PC-3 (cell line): Measurements from ENCODE around the gene UTS2R. TPM values are rescaled to one million over a fixed set of nuclear protein-coding genes. Genes with fewer than 3 reads are reported as not detected.

Source experiments
- ATAC-seq: fragments of 200-7000 bp; cut with Tn5 transposase; 2 replicates; pipeline ENCODE4 v1.9.1; 2020; ENCODE audit warnings: mild to moderate bottlenecking, moderate library complexity
- BruUV-seq: library from RNA; stranded (reverse); fragments of 400-500 nt; replicated peaks from 2 replicates; lab custom pipeline; 2021; lab: Mats Ljungman, UMichigan
- CTCF ChIA-PET: fragments of 300-600 bp; sonication (Branson Sonifier 250); formaldehyde crosslinking; loops from one replicate; lab custom pipeline; 2022; ENCODE audit warnings: antibody characterized with exemption; lab: Charles Lee
- POLR2A ChIA-PET: fragments of 300-600 bp; sonication (Branson Sonifier 250); formaldehyde crosslinking; loops from one replicate; lab custom pipeline; 2022; ENCODE audit warnings: antibody characterized with exemption; ENCODE audit not compliant: unreplicated experiment; lab: Charles Lee
- DNase-seq: peaks from one replicate; pipeline ENCODE4 v3.0.0-alpha.2; 2015
- H2AFZ ChIP-seq: fragments of 300-600 bp; sonication (generic); 2 replicates; pipeline ENCODE4 v1.6.0; 2016; ENCODE audit warnings: antibody characterized with exemption, low read length
- H3F3A ChIP-seq: fragments of 300-600 bp; sonication (generic); one replicate; pipeline ENCODE4 v1.6.0; 2017; ENCODE audit warnings: antibody characterized with exemption, low read length, control low read depth, mild to moderate bottlenecking; ENCODE audit not compliant: unreplicated experiment
- H3K27ac ChIP-seq: fragments of 300-600 bp; sonication (generic); 2 replicates; pipeline ENCODE4 v1.5.1; 2016; ENCODE audit warnings: mild to moderate bottlenecking, low read length
- H3K27me3 ChIP-seq: fragments of 300-600 bp; sonication (generic); 2 replicates; pipeline ENCODE4 v1.6.1; 2016; ENCODE audit warnings: low read length, mixed read lengths
- H3K36me3 ChIP-seq: fragments of 300-600 bp; sonication (generic); 2 replicates; pipeline ENCODE4 v1.6.1; 2016; ENCODE audit warnings: low read depth, mixed run types, low read length, mixed read lengths
- H3K4me1 ChIP-seq: fragments of 300-600 bp; sonication (generic); 2 replicates; pipeline ENCODE4 v1.5.1; 2016; ENCODE audit warnings: low read length; ENCODE audit not compliant: insufficient read depth
- H3K4me2 ChIP-seq: fragments of 300-600 bp; sonication (generic); 2 replicates; pipeline ENCODE4 v1.6.0; 2016; ENCODE audit warnings: low read length
- H3K4me3 ChIP-seq: fragments of 300-600 bp; sonication (generic); 2 replicates; pipeline ENCODE4 v1.5.1; 2016; ENCODE audit warnings: mild to moderate bottlenecking, low read length, mixed read lengths
- H3K79me2 ChIP-seq: fragments of 300-600 bp; sonication (generic); 2 replicates; pipeline ENCODE4 v1.6.1; 2017; ENCODE audit warnings: low read length, mixed read lengths
- H3K9ac ChIP-seq: fragments of 300-600 bp; sonication (generic); 2 replicates; pipeline ENCODE4 v1.6.0; 2016; ENCODE audit warnings: mild to moderate bottlenecking, low read length
- H3K9me2 ChIP-seq: fragments of 300-600 bp; sonication (generic); replicated peaks from 2 replicates; pipeline ENCODE4 v1.6.1; 2016; ENCODE audit warnings: mixed run types, low read length, mixed read lengths
- H3K9me3 ChIP-seq: fragments of 300-600 bp; sonication (generic); 2 replicates; pipeline ENCODE4 v1.6.1; 2016; ENCODE audit warnings: low read length, mixed read lengths
- H4K20me1 ChIP-seq: fragments of 300-600 bp; sonication (generic); 2 replicates; pipeline ENCODE4 v1.6.1; 2016; ENCODE audit warnings: low read length, mixed read lengths
- EZH2 ChIP-seq: fragments of 300-600 bp; sonication (generic); IDR thresholded peaks from one replicate; pipeline ENCODE4 v1.6.1; 2017; ENCODE audit warnings: antibody characterized with exemption, mild to moderate bottlenecking, low read length; ENCODE audit not compliant: unreplicated experiment
- EZH2phosphoT487 ChIP-seq: fragments of 300-600 bp; sonication (generic); IDR thresholded peaks from 2 replicates; pipeline ENCODE4 v1.6.1; 2018; ENCODE audit warnings: mild to moderate bottlenecking, antibody characterized with exemption, low read length, borderline replicate concordance
- intact Hi-C: fragments of 100-400 bp; cut with micrococcal nuclease; formaldehyde crosslinking; loops from 2 replicates; pipeline ENCODE4 v1.9.0; 2023
- total RNA-seq: library from RNA; depleted of rRNA; stranded (reverse); fragments of >200 nt; gene quantifications from 2 replicates; pipeline ENCODE4 v1.2.3, GENCODE V29; 2014
- TF ChIP-seq, protein P1 (sequence below): fragments of 300-600 bp; sonication (generic); conservative IDR thresholded peaks from 2 replicates; pipeline ENCODE4 v1.5.1; 2017; ENCODE audit warnings: antibody characterized with exemption, low read depth, mild to moderate bottlenecking, low read length

UTS2R gene
- total RNA-seq, 1 experiment from 2014 or later, result not detected

DNA sequence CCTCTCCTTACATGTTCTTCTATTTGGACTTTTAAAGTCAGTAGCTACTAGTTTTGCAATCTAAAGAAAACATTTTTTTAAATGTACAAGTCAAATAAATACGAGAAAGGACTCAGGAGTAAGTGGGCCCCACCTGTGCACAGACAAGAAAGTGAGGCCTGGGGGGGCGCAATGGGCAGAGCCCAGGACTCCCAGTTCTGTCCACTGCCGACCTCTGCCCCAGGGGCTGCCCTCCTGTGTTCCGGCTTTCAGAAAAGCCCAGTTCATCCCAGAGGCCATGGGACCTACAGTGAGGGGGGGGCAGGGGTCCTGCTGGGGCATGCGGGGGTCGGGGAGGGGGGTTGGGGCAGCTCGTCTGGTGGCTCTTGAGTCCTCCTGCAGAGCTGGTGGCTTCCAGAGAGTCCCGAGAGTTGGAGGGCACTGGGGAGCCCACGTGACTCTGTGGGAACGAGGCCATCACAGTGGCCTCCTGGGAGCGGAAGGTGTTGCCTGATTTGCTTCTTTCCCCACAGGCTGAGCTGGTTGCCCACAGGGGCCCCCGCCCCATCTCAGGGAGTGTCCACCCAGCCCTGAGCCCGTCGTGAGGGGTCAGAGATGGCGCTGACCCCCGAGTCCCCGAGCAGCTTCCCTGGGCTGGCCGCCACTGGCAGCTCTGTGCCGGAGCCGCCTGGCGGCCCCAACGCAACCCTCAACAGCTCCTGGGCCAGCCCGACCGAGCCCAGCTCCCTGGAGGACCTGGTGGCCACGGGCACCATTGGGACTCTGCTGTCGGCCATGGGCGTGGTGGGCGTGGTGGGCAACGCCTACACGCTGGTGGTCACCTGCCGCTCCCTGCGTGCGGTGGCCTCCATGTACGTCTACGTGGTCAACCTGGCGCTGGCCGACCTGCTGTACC, 2.4 kb downstream of the UTS2R start:
- DNase-seq, result no peak
- no peak overlapping the region for H3K27ac ChIP-seq
- no peak for ATAC-seq
- no peak overlapping the region for H3K9ac ChIP-seq
- no peaks in the 10 kb centered on the region for H3K27me3 ChIP-seq
- POLR2A ChIA-PET, result interaction anchor here (0.6 kb wide), 1 partner anchor 36 kb away, joined by 3 read pairs; no protein-coding TSS in a partner anchor
- no peak overlapping the region for H3K4me3 ChIP-seq
- H3K79me2 ChIP-seq, result no peaks in the 10 kb centered on the region
- no peak overlapping the region for H3K4me2 ChIP-seq
- H4K20me1 ChIP-seq, result no peaks in the 10 kb centered on the region
- TF ChIP-seq EZH2 (no peak), EZH2phosphoT487 (no peak)
- TF ChIP-seq, protein P1, sequence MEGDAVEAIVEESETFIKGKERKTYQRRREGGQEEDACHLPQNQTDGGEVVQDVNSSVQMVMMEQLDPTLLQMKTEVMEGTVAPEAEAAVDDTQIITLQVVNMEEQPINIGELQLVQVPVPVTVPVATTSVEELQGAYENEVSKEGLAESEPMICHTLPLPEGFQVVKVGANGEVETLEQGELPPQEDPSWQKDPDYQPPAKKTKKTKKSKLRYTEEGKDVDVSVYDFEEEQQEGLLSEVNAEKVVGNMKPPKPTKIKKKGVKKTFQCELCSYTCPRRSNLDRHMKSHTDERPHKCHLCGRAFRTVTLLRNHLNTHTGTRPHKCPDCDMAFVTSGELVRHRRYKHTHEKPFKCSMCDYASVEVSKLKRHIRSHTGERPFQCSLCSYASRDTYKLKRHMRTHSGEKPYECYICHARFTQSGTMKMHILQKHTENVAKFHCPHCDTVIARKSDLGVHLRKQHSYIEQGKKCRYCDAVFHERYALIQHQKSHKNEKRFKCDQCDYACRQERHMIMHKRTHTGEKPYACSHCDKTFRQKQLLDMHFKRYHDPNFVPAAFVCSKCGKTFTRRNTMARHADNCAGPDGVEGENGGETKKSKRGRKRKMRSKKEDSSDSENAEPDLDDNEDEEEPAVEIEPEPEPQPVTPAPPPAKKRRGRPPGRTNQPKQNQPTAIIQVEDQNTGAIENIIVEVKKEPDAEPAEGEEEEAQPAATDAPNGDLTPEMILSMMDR, result no peak
- no peaks in the 10 kb centered on the region for H3K9me3 ChIP-seq
- BruUV-seq, result no TSS peak
- intact Hi-C loops, result no loop called here
- no peaks in the 10 kb centered on the region for H3K9me2 ChIP-seq
- H2AFZ ChIP-seq, result no peak overlapping the region
- H3K36me3 ChIP-seq, result no peaks in the 10 kb centered on the region
- no peaks in the 10 kb centered on the region for H3F3A ChIP-seq
- CTCF ChIA-PET, result no interaction called here
- H3K4me1 ChIP-seq, result peaks cover 6% of the 10 kb centered on the region; the same call in 1 of the 2 replicates

DNA sequence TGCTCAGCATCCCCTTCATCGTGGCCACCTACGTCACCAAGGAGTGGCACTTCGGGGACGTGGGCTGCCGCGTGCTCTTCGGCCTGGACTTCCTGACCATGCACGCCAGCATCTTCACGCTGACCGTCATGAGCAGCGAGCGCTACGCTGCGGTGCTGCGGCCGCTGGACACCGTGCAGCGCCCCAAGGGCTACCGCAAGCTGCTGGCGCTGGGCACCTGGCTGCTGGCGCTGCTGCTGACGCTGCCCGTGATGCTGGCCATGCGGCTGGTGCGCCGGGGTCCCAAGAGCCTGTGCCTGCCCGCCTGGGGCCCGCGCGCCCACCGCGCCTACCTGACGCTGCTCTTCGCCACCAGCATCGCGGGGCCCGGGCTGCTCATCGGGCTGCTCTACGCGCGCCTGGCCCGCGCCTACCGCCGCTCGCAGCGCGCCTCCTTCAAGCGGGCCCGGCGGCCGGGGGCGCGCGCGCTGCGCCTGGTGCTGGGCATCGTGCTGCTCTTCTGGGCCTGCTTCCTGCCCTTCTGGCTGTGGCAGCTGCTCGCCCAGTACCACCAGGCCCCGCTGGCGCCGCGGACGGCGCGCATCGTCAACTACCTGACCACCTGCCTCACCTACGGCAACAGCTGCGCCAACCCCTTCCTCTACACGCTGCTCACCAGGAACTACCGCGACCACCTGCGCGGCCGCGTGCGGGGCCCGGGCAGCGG, 3.2 kb downstream of the UTS2R start:
- no peak for TF ChIP-seq EZH2
- TF ChIP-seq EZH2phosphoT487, result no peak
- TF ChIP-seq, protein P1, result no peak
- H3K9me2 ChIP-seq, result no peaks in the 10 kb centered on the region
- no peaks in the 10 kb centered on the region for H4K20me1 ChIP-seq
- H3K4me3 ChIP-seq, result no peak overlapping the region
- no peaks in the 10 kb centered on the region for H3K79me2 ChIP-seq
- no peaks in the 10 kb centered on the region for H3K36me3 ChIP-seq
- DNase-seq (no peak), ATAC-seq (no peak)
- peaks cover 6% of the 10 kb centered on the region; the same call in 1 of the 2 replicates for H3K4me1 ChIP-seq
- ChIA-PET POLR2A (interaction anchor here (0.6 kb wide), 1 partner anchor 37 kb away, joined by 3 read pairs; no protein-coding TSS in a partner anchor), CTCF (no interaction called here)
- intact Hi-C loops, result no loop called here
- no peak overlapping the region for H3K27ac ChIP-seq
- H3K4me2 ChIP-seq, result no peak overlapping the region
- H3K9me3 ChIP-seq, result no peaks in the 10 kb centered on the region
- no TSS peak for BruUV-seq
- H3K9ac ChIP-seq, result no peak overlapping the region
- no peak overlapping the region for H2AFZ ChIP-seq
- H3F3A ChIP-seq, result no peaks in the 10 kb centered on the region
- H3K27me3 ChIP-seq, result no peaks in the 10 kb centered on the region
